DLD1 (cell line): ENCODE measurements around the gene UBN1.

Source experiments
- in situ Hi-C: cut with HindIII; loops from 2 replicates; pipeline ENCODE4 v1.10.0; 2017; ENCODE audit warnings: low sequenced_read_pairs

UBN1 gene

GRCh38 chr16:4814046-4814445 lies 33.2 kb upstream of the UBN1 start:
- in situ Hi-C loops: no loop called here

DNA sequence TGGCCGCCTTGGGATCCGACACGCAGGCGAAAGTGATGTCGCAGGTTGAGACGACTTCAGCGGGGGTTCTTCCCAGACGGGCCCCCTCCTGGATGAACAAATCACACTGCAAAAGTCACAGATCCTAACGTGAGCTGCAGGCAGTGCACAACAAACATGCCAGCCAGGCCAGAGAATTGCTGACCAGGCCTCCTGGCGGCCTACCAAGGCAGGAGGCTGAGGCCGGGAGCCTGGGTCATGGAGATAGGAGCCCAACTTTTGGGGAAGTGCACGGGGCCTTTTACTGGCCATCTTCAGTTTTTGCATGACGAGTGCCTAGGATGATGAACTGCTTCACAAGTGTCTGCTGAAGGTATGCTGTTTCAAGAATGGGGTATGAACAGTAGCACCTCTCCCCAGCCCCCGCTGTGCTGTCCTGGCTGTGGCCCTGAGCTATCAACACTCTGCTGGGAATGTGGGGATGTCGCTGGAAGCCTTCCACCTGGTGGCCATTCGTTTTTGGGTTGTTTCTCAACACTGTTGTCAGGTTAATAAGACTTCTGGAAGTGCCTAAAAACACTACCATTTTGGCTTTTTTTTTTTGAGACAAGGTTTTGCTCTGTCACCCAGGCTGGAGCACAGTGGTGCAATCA lies 32.6 kb upstream of the UBN1 start:
- in situ Hi-C loops: no loop called here

DNA sequence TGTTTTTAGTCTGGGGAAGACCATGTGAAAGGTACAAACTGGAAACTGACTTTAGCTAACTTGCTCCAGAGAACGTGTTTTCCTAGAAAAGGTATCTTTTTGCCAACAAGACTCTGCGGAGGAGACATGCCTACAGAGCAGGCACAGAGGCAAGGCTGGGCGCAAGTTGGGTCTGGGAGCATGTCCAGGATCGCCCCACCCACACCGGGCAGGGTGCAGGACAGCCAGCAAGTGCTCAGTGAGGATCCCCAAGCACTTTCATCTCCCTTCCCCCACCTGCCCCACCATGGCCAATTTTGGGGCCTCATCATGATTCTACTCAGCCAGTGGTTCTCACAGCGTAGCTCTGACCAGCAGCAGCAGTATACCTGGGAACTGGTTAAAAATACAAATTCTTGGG lies 26.6 kb upstream of the UBN1 start:
- in situ Hi-C loops: no loop called here

DNA sequence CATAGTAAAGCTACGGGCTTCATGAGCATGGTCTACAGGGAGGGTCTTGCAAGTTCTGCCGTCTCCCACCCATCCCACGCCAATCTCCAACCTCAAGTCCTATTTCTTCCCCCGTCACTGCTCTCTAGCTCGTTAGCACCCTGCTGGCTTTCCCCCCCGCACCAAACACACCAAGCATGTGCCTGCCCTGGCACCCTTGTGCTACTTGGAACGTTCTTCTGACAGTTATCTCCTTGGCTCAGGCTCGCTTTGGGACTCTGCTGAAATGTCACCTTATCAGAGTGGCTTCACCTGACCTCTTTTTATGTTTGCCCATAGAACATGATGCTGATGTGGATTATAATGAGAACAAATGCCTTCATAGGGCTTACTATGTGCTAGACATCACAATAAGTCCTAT lies 22.1 kb upstream of the UBN1 start:
- in situ Hi-C loops: no loop called here

DNA sequence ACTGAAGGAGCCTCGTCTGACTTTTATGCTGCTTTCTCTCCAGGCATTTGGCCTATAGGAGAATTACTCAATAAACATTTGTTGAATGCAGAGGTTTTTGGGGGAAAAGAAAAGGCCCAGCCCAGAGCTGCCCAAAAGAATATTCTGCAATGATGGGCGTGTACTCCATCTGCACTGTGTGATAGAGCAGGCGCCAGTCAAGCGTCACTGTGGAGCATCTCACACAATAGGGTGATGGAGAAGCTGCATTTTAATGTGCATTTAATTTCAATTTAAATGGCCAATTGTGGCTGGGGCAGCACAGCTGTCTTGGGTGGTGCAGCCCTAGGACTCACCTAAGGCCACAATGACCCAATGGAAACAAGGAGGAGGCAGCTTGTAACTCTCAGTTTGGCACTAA lies 20.8 kb upstream of the UBN1 start:
- in situ Hi-C loops: no loop called here

DNA sequence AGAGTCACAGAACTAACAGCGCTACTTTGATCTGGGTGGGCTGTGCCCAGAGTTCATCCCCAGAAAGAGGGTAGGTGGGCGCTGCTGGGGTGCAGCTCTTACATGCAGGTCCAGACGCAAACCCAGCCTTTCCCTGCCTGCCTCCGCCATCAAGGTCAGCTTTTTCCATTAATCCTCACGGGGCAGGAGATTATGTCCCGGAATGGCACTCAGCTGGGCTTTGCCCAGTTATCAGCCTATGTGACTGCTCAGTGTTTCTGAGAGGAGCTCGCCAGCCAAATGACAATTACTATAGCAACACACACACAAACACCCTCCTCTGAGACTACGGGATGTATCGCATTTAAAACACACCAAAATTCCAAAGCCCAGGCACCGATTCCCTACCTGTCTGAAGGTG lies 20.3 kb upstream of the UBN1 start:
- in situ Hi-C loops: no loop called here

GRCh38 chr16:4828567-4829321 lies 18.5 kb upstream of the UBN1 start:
- in situ Hi-C loops: no loop called here

DNA sequence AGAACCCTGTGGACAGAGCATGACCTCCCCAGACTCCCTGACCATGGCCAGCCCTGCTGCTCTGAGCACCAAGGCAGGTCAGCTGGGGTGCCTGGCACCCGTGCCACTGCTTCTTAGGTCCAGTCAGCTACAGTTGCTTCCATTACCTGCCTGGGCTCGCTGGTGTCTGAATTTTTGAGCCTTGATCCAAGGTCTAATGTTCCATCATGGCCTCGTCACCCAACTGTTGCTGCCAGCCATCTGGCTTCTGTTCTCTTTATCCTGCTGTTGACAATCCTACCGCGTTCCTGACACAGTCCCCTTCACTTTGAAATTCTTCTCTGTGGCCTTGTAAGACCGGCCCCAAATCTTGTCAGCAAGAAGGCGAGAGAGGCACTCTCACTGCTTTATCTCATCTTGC lies 16.9 kb upstream of the UBN1 start:
- in situ Hi-C loops: no loop called here

DNA sequence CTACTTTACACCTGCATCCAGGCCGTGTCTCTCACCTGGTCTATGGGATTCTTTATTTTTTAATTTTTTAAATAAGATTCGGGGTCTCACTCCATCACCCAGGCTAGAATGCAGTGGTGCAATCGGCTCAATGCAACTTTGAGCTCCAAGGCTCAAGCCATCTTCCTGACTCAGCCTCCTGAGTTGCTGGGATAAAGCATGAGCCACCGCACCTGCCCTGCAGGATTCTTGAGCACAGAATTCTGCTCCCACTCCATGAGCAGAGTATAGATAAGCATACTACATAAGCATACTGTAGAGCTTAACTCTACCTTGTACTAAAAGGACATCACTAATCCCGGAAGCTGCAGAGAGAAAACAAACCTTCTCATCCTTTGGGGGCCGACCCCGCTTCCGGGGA lies 15.7 kb upstream of the UBN1 start:
- in situ Hi-C loops: no loop called here

DNA sequence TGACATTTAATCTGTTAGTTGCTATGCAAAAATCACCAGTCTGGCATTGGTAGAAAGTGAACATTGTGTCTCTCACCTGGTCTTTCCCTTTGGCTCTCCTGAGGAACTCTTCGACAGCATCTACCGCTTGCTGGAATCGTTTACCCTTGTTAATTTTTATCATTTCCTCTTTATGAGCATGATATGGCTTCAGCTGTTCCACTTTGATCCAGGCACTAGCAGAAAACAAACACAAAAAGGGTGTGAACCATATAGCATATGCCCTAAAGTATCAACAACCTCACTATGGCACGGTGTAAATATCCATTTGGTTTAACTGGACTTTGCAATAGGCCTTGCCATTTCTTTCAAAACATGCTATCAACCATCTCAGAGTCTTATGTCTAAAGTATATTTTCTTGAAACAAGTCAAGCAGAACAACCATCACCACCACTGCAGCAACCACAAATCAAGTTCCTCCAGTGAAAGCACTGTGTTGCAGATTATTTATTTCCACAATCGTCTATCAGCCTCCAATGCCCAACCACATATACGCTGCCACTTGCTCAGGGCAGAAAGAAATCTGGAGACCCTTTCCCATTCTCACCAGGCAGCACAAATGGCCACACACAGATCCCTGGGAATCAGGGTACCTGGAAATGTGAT lies 14.5 kb upstream of the UBN1 start:
- in situ Hi-C loops: no loop called here

- in situ Hi-C loops: no loop called here
These were observed 13.7 kb upstream of the UBN1 start for GRCh38 chr16:4833584-4833983.

GRCh38 chr16:4836727-4837126 lies 10.6 kb upstream of the UBN1 start:
- in situ Hi-C loops: no loop called here

GRCh38 chr16:4837733-4838501 lies 9.4 kb upstream of the UBN1 start:
- in situ Hi-C loops: no loop called here

GRCh38 chr16:4839942-4840341 lies 7.3 kb upstream of the UBN1 start:
- in situ Hi-C loops: no loop called here

DNA sequence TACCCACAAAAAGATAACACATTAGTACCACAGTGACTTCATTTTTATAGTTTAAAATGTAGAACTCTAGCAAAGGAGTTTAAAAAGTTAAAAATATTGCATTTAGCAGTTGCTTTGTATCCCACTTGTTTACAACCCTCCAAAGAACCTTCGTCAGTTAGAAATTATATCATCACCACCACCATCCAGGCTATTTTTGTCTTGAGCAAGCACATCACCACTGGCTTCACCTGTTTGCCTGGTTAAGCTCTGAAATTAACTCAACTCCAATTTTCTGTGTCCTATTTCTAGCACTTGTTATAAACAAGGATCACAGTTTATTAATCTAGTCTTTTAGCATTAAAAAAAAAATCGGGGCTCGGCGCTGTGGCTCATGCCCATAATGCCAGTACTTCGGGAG lies 6.3 kb upstream of the UBN1 start:
- in situ Hi-C loops: no loop called here

GRCh38 chr16:4846503-4846900 lies 779 bp upstream of the UBN1 start:
- in situ Hi-C loops: no loop called here

- in situ Hi-C loops: no loop called here
These were observed 700 bp downstream of the UBN1 start for GRCh38 chr16:4847774-4848587.

GRCh38 chr16:4850211-4850610 lies 2.9 kb downstream of the UBN1 start:
- in situ Hi-C loops: no loop called here

GRCh38 chr16:4852221-4852872 lies 5.1 kb downstream of the UBN1 start:
- in situ Hi-C loops: no loop called here

DNA sequence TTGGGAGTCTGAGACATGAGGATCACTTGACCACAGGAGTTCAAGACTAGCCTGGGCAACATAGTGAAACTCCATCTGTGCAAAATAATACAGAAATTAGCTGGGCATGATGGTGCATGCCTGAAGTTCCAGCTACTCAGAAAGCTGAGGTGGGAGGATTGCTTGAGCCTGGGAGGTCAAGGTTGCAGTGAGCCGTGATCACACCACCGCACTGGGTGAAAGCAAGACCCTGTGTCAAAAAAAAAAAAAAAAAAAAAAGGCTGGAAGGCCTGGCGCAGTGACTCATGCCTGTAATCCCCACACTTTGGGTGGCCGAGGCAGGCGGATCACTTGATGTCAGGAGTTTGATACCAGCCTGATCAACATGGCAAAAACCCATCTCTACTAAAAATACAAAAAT lies 8.1 kb downstream of the UBN1 start:
- in situ Hi-C loops: no loop called here
